OCI-LY1 (cell line): ENCODE results near the gene KAT6B.

ENCODE experiments used
- H2AFZ ChIP-seq: fragments of 200-600 bp; sonication (generic), shearing (Covaris generic); 2 replicates; pipeline ENCODE4 v1.6.0; 2014; ENCODE audit warnings: antibody characterized with exemption, mild to moderate bottlenecking, low read length
- H3F3A ChIP-seq: fragments of 200-600 bp; sonication (generic), shearing (Covaris generic); 2 replicates; pipeline ENCODE4 v1.6.0; 2014; ENCODE audit warnings: mild to moderate bottlenecking, antibody characterized with exemption, low read length, moderate library complexity; ENCODE audit not compliant: insufficient read depth
- H3K27ac ChIP-seq: fragments of 200-600 bp; sonication (generic); 2 replicates; pipeline ENCODE4 v1.5.1; 2014; ENCODE audit warnings: low read length, mixed run types, mild to moderate bottlenecking, low read depth; ENCODE audit not compliant: poor library complexity, severe bottlenecking
- H3K27me3 ChIP-seq: fragments of 200-600 bp; sonication (generic); 2 replicates; pipeline ENCODE4 v1.6.0; 2014; ENCODE audit warnings: antibody characterized with exemption, mild to moderate bottlenecking, low read length, moderate library complexity; ENCODE audit not compliant: insufficient read depth
- H3K36me3 ChIP-seq: fragments of 200-600 bp; sonication (generic); 2 replicates; pipeline ENCODE4 v1.6.1; 2014; ENCODE audit warnings: mild to moderate bottlenecking, antibody characterized with exemption, low read length, moderate library complexity, mixed read lengths; ENCODE audit not compliant: insufficient read depth
- H3K4me1 ChIP-seq: fragments of 200-600 bp; sonication (generic); 2 replicates; pipeline ENCODE4 v1.5.1; 2014; ENCODE audit warnings: mild to moderate bottlenecking, low read length, moderate library complexity; ENCODE audit not compliant: insufficient read depth, severe bottlenecking
- H3K4me2 ChIP-seq: fragments of 200-600 bp; sonication (generic), shearing (Covaris generic); 2 replicates; pipeline ENCODE4 v1.6.1; 2014; ENCODE audit warnings: low read length
- H3K4me3 ChIP-seq: fragments of 200-600 bp; sonication (generic); 2 replicates; pipeline ENCODE4 v1.5.1; 2014; ENCODE audit warnings: low read length, low read depth, mild to moderate bottlenecking, mixed read lengths; ENCODE audit not compliant: poor library complexity, severe bottlenecking
- H3K79me2 ChIP-seq: fragments of 200-600 bp; shearing (Covaris generic); 2 replicates; pipeline ENCODE4 v1.6.1; 2016; ENCODE audit warnings: mixed run types, low read length, mixed read lengths; ENCODE audit not compliant: insufficient read depth
- H3K9ac ChIP-seq: fragments of 200-600 bp; sonication (generic), shearing (Covaris generic); 2 replicates; pipeline ENCODE4 v1.6.1; 2014; ENCODE audit warnings: mild to moderate bottlenecking, low read length, mixed read lengths
- H3K9me2 ChIP-seq: fragments of 200-600 bp; sonication (generic), shearing (Covaris generic); 2 replicates; pipeline ENCODE4 v1.6.1; 2014; ENCODE audit warnings: low read depth, mild to moderate bottlenecking, low read length, mixed read lengths
- H3K9me3 ChIP-seq: fragments of 200-600 bp; shearing (Covaris generic); 2 replicates; pipeline ENCODE4 v1.6.1; 2014; ENCODE audit warnings: low read length, mixed read lengths
- H4K20me1 ChIP-seq: fragments of 200-600 bp; sonication (generic), shearing (Covaris generic); 2 replicates; pipeline ENCODE4 v1.6.0; 2016; ENCODE audit warnings: mild to moderate bottlenecking, low read length; ENCODE audit not compliant: insufficient read depth
- EZH2 ChIP-seq: fragments of 200-600 bp; sonication (generic), shearing (Covaris generic); IDR thresholded peaks from 2 replicates; pipeline ENCODE4 v1.8.0; 2017; ENCODE audit warnings: borderline replicate concordance, mixed run types, mild to moderate bottlenecking, antibody characterized with exemption, low read length, moderate library complexity, mixed read lengths
- TF ChIP-seq, protein P1 (sequence below): fragments of 200-600 bp; sonication (generic), shearing (Covaris generic); IDR thresholded peaks from 2 replicates; pipeline ENCODE4 v1.5.1; 2017; ENCODE audit warnings: mild to moderate bottlenecking, antibody characterized with exemption, low read length, moderate library complexity, mixed read lengths

Gene KAT6B

GRCh38 chr10:74882831-74883230 is 56.4 kb downstream of the KAT6B start:
- Histone ChIP-seq H3K27me3 (no peaks in the 10 kb centered on the region), H3K4me3 (no peak overlapping the region), H3K4me1 (no peaks in the 10 kb centered on the region), H3K79me2 (peaks cover 23% of the 10 kb centered on the region), H3F3A (no peaks in the 10 kb centered on the region), H3K36me3 (no peaks in the 10 kb centered on the region), H3K4me2 (no peak overlapping the region), H3K27ac (no peak overlapping the region), H2AFZ (no peak overlapping the region), H3K9me2 (no peaks in the 10 kb centered on the region), H3K9me3 (no peaks in the 10 kb centered on the region), H3K9ac (no peak overlapping the region), H4K20me1 (no peaks in the 10 kb centered on the region)
- TF ChIP-seq EZH2: no peak
- TF ChIP-seq, protein P1, sequence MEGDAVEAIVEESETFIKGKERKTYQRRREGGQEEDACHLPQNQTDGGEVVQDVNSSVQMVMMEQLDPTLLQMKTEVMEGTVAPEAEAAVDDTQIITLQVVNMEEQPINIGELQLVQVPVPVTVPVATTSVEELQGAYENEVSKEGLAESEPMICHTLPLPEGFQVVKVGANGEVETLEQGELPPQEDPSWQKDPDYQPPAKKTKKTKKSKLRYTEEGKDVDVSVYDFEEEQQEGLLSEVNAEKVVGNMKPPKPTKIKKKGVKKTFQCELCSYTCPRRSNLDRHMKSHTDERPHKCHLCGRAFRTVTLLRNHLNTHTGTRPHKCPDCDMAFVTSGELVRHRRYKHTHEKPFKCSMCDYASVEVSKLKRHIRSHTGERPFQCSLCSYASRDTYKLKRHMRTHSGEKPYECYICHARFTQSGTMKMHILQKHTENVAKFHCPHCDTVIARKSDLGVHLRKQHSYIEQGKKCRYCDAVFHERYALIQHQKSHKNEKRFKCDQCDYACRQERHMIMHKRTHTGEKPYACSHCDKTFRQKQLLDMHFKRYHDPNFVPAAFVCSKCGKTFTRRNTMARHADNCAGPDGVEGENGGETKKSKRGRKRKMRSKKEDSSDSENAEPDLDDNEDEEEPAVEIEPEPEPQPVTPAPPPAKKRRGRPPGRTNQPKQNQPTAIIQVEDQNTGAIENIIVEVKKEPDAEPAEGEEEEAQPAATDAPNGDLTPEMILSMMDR: no peak

- Histone ChIP-seq H3K4me3 (no peak overlapping the region), H3K4me2 (no peak overlapping the region), H3K27ac (no peak overlapping the region), H3F3A (no peaks in the 10 kb centered on the region), H3K4me1 (peaks cover under 1% of the 10 kb centered on the region), H3K9ac (no peak overlapping the region), H2AFZ (no peak overlapping the region), H4K20me1 (no peaks in the 10 kb centered on the region), H3K36me3 (no peaks in the 10 kb centered on the region), H3K79me2 (peaks cover 27% of the 10 kb centered on the region), H3K27me3 (no peaks in the 10 kb centered on the region), H3K9me2 (no peaks in the 10 kb centered on the region), H3K9me3 (no peaks in the 10 kb centered on the region)
- no peak for TF ChIP-seq EZH2
- TF ChIP-seq, protein P1: no peak
Observed at GRCh38 chr10:74883428-74883827, 57.0 kb downstream of the KAT6B start.

DNA sequence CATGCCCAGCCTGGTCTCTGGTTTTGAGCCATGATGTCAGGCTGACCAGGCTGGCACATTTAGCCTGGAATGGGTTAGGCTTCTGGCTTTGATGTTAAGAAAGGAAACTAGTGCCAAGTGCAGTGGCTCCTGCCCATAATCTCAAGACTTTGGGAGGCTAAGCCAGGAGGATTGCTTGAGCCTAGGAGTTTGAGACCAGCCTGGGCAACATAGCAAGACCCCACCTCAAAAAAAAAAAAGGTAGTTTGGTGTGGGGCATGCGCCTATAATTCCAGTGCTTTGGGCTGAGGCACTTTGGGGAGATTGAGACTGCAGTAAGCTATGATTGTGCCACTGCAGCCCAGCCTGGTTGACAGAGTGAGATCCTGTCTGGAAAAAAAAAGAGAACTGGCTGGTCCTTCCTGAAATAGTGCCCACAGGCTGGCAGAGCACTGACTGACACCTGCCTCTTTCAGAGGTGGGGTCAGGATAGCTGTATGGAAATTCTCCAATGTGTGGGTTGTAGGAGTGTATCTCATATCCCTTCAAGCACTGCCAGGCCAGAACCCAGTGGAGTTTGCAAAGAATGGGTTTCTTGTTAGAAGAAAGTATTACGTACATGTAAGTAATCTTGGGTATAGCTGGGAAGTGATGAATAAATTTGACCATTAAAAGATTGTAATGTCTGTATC is 61.3 kb downstream of the KAT6B start:
- Histone ChIP-seq H3K27ac (no peak overlapping the region), H3K4me3 (no peak overlapping the region), H3K27me3 (no peaks in the 10 kb centered on the region), H3K36me3 (no peaks in the 10 kb centered on the region), H4K20me1 (no peaks in the 10 kb centered on the region), H3K9me3 (no peaks in the 10 kb centered on the region), H3K79me2 (peaks cover 25% of the 10 kb centered on the region), H3K9ac (no peak overlapping the region), H3F3A (no peaks in the 10 kb centered on the region), H2AFZ (no peak overlapping the region), H3K4me2 (no peak overlapping the region), H3K4me1 (peaks cover 26% of the 10 kb centered on the region), H3K9me2 (no peaks in the 10 kb centered on the region)
- TF ChIP-seq EZH2: no peak
- TF ChIP-seq, protein P1: no peak
